CD14-positive monocyte (primary cell): Measurements from ENCODE around the gene KREMEN1. TPM values are rescaled to one million over a fixed set of nuclear protein-coding genes. Genes with fewer than 3 reads are reported as not detected.

Experiments used
- DNase-seq, 3 donors: peaks; one replicate each; pipeline ENCODE4 v3.0.0-alpha.2; 2011 to 2022
- H2AFZ ChIP-seq: 2 replicates; pipeline ENCODE4 v1.6.0; 2012; ENCODE audit warnings: mild to moderate bottlenecking, low read depth, low read length, inconsistent platforms; ENCODE audit not compliant: insufficient read depth, poor library complexity, severe bottlenecking
- H3K27ac ChIP-seq, 2 donors: 1 replicate in 1 of 2; 2 replicates in 1 of 2; pipeline ENCODE4 v1.5.1; 2012 to 2013; ENCODE audit warnings: low read length in 2 of 2, control low read depth in 1 of 2, inconsistent platforms in 1 of 2, low read depth in 1 of 2, mild to moderate bottlenecking in 1 of 2
- H3K27me3 ChIP-seq, 2 donors: one replicate each; pipeline versions ENCODE4 v1.6.0 to v1.6.1; 2011 to 2013; ENCODE audit warnings: low read length in 2 of 2; ENCODE audit not compliant: control insufficient read depth in 2 of 2, insufficient read depth in 2 of 2
- H3K36me3 ChIP-seq, 2 donors: replicated peaks in 1 of 2; 1 replicate in 1 of 2; 2 replicates in 1 of 2; pipeline versions ENCODE4 v1.5.1 to v1.6.1; 2012 to 2013; ENCODE audit warnings: low read length in 2 of 2, control low read depth in 1 of 2, inconsistent platforms in 1 of 2, mild to moderate bottlenecking in 1 of 2; ENCODE audit not compliant: insufficient read depth in 2 of 2, control insufficient read depth in 1 of 2
- H3K4me1 ChIP-seq, 2 donors: 1 replicate in 1 of 2; 2 replicates in 1 of 2; pipeline versions ENCODE4 v1.5.1 to v1.6.1; 2012 to 2013; ENCODE audit warnings: low read length in 2 of 2, control low read depth in 1 of 2, inconsistent platforms in 1 of 2, mild to moderate bottlenecking in 1 of 2, moderate library complexity in 1 of 2; ENCODE audit not compliant: insufficient read depth in 2 of 2, control insufficient read depth in 1 of 2
- H3K4me2 ChIP-seq: replicated peaks from 2 replicates; pipeline ENCODE3; 2012; ENCODE audit warnings: low read length, moderate library complexity, mild to moderate bottlenecking; ENCODE audit not compliant: poor library complexity, severe bottlenecking; ENCODE audit errors: extremely low read depth
- H3K4me3 ChIP-seq, 3 experiments: fragments of 200-600 bp in 1 of 3; sonication (generic) in 1 of 3; replicated peaks in 1 of 3; 1 replicate in 2 of 3; 2 replicates in 1 of 3; pipeline ENCODE4 v1.5.1; 2011 to 2013; ENCODE audit warnings: low read length in 3 of 3, mild to moderate bottlenecking in 3 of 3, control low read depth in 2 of 3, low read depth in 2 of 3, inconsistent platforms in 1 of 3, moderate library complexity in 1 of 3
- H3K79me2 ChIP-seq: 2 replicates; pipeline ENCODE4 v1.6.0; 2012; ENCODE audit warnings: mild to moderate bottlenecking, control low read depth, inconsistent platforms, low read length, moderate library complexity; ENCODE audit not compliant: insufficient read depth
- H3K9ac ChIP-seq: 2 replicates; pipeline ENCODE4 v1.6.0; 2017; ENCODE audit warnings: low read length, mild to moderate bottlenecking; ENCODE audit not compliant: insufficient read depth, poor library complexity, severe bottlenecking
- H3K9me3 ChIP-seq, 2 donors: replicated peaks in 1 of 2; 1 replicate in 1 of 2; 2 replicates in 1 of 2; pipeline versions ENCODE4 v1.5.1 to v1.6.1; 2012 to 2013; ENCODE audit warnings: low read length in 2 of 2, control low read depth in 1 of 2; ENCODE audit not compliant: control insufficient read depth in 1 of 2, insufficient read depth in 1 of 2
- H4K20me1 ChIP-seq: 2 replicates; pipeline ENCODE4 v1.6.0; 2012; ENCODE audit warnings: mild to moderate bottlenecking, low read length, control low read depth, moderate library complexity; ENCODE audit not compliant: insufficient read depth
- H3K27ac Mint-ChIP-seq, 7 donors: one replicate each; pipeline ENCODE4 v1.8.0; 2020; ENCODE audit warnings: mild to moderate bottlenecking in 7 of 7, mixed read lengths in 7 of 7, moderate library complexity in 6 of 7, inconsistent platforms in 2 of 7
- H3K27me3 Mint-ChIP-seq, 3 donors: one replicate each; pipeline ENCODE4 v1.8.0; 2021 to 2022; ENCODE audit warnings: low read depth in 3 of 3, mild to moderate bottlenecking in 3 of 3, mixed read lengths in 3 of 3, moderate library complexity in 3 of 3, inconsistent platforms in 1 of 3
- H3K36me3 Mint-ChIP-seq, 2 donors: one replicate each; pipeline ENCODE4 v1.8.0; 2020; ENCODE audit warnings: mixed read lengths in 2 of 2, inconsistent platforms in 1 of 2, mild to moderate bottlenecking in 1 of 2
- H3K4me1 Mint-ChIP-seq: one replicate; pipeline ENCODE4 v1.8.0; 2020; ENCODE audit warnings: mild to moderate bottlenecking, mixed read lengths
- H3K4me3 Mint-ChIP-seq, 2 donors: one replicate each; pipeline ENCODE4 v1.8.0; 2020; ENCODE audit warnings: mild to moderate bottlenecking in 2 of 2, mixed read lengths in 2 of 2, moderate library complexity in 1 of 2
- H3K9me3 Mint-ChIP-seq, 7 donors: one replicate each; pipeline ENCODE4 v1.8.0; 2020 to 2022; ENCODE audit warnings: mixed read lengths in 7 of 7, mild to moderate bottlenecking in 6 of 7, moderate library complexity in 6 of 7, inconsistent platforms in 2 of 7
- WGBS: methylation state at CpG from one replicate; pipeline ENCODE4 v1.1.5; 2013; ENCODE audit warnings: missing lambda C conversion rate; ENCODE audit not compliant: insufficient coverage; 5-methylcytosine and 5-hydroxymethylcytosine counted together
- intact Hi-C, 2 donors: fragments of 100-400 bp; cut with micrococcal nuclease; formaldehyde crosslinking; loops; one replicate each; pipeline versions ENCODE4 v1.15.0 to v1.15.1; 2023
- polyA plus RNA-seq, 3 donors: library from polyadenylated mRNA; depleted of rRNA in 1 of 3; unstranded in 2 of 3; stranded (reverse) in 1 of 3; fragments of 300-500 nt in 2 of 3; fragments of >200 nt in 1 of 3; fragmentation: Illumina TruSeq in 2 of 3; gene quantifications; 1 replicate in 2 of 3; 2 replicates in 1 of 3; pipeline ENCODE4 v1.2.3, GENCODE V29; 2012 to 2021
- TF ChIP-seq, protein P1 (sequence below): fragments of 200-600 bp; IDR thresholded peaks from one replicate; pipeline ENCODE4 v1.8.0; 2022; ENCODE audit warnings: antibody characterized with exemption, mild to moderate bottlenecking

The KREMEN1 gene
- polyA plus RNA-seq, 3 donors: 0.47 to 1.6 (median 0.69) TPM

DNA sequence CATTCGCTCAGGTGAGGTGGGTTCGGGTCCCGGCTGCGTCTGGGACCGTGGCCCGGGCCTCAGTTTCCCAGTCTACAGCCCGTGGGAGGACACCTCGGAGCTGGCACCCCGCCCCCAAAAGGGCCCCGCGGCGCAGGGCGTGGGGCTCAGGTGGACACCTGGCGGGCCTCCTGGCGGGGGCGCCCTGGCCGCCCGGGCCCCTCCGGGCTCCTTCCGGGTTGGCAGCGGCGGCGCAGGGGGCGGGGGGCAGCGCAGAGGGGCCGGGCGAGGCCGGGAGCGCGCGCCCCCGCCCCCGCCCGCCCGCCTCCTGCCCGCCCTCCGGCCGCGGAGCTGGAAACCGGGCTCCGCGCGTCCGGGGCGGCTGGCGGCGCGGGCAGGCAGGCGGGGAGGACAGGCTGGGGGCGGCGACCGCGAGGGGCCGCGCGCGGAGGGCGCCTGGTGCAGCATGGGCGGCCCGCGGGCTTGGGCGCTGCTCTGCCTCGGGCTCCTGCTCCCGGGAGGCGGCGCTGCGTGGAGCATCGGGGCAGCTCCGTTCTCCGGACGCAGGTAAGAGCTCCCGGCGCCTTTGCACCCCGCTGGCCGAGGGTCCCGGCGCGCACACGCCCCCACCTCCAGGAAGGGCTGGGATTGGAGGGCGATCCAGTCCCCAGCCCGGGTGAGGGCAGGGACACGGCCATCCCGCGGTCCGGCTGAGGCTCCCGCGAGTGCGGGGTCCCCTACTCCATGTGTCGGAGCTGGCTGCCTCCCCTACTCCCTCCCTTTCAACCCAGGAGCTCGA lies 132.9 kb downstream of the KREMEN1 start, which contains the start of gene EMID1:
TSS of gene EMID1 (plus strand) at position 303 of the 778 bp plus-strand sequence. CDS start at position 446, 143 bp downstream.
- peak within 1 kb of the TSS; percentile 68 for H2AFZ ChIP-seq
- no peaks in the 10 kb centered on the region for H4K20me1 ChIP-seq
- no peaks in the 10 kb centered on the region for H3K9me3 ChIP-seq
- peak within 1 kb of the TSS; percentile 38 for H3K9ac ChIP-seq
- 1% methylated on average over 75 of the region's 90 CpGs for WGBS
- H3K36me3 ChIP-seq: no peaks in the 10 kb centered on the region
- H3K79me2 ChIP-seq: no peaks in the 10 kb centered on the region
- H3K36me3 Mint-ChIP-seq: peaks cover 1 to 2% of the 10 kb centered on the region in 2 donors
- peaks cover 6 to 36% of the 10 kb centered on the region in 2 donors for H3K27me3 ChIP-seq
- intact Hi-C loops: no loop called here
- no peak for DNase-seq
- peak within 1 kb of the TSS; percentile 69 for H3K4me2 ChIP-seq
- H3K9me3 Mint-ChIP-seq: peaks cover 0 to 6% (median 0%) of the 10 kb centered on the region in 7 donors
- H3K4me1 ChIP-seq: peaks cover 19 to 34% of the 10 kb centered on the region in 2 donors
- peak within 1 kb of the TSS; percentile 66 to 90 for H3K4me3 Mint-ChIP-seq
- H3K27ac Mint-ChIP-seq: no peak within 1 kb of the TSS
- H3K4me3 ChIP-seq: peak within 1 kb of the TSS; percentile 4 to 66 (median 31)
- H3K27ac ChIP-seq: no peak within 1 kb of the TSS
- TF ChIP-seq, protein P1, sequence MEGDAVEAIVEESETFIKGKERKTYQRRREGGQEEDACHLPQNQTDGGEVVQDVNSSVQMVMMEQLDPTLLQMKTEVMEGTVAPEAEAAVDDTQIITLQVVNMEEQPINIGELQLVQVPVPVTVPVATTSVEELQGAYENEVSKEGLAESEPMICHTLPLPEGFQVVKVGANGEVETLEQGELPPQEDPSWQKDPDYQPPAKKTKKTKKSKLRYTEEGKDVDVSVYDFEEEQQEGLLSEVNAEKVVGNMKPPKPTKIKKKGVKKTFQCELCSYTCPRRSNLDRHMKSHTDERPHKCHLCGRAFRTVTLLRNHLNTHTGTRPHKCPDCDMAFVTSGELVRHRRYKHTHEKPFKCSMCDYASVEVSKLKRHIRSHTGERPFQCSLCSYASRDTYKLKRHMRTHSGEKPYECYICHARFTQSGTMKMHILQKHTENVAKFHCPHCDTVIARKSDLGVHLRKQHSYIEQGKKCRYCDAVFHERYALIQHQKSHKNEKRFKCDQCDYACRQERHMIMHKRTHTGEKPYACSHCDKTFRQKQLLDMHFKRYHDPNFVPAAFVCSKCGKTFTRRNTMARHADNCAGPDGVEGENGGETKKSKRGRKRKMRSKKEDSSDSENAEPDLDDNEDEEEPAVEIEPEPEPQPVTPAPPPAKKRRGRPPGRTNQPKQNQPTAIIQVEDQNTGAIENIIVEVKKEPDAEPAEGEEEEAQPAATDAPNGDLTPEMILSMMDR: no peak
- peaks cover 32 to 47% (median 44%) of the 10 kb centered on the region in 3 donors for H3K27me3 Mint-ChIP-seq
- peaks cover 30% of the 10 kb centered on the region for H3K4me1 Mint-ChIP-seq

DNA sequence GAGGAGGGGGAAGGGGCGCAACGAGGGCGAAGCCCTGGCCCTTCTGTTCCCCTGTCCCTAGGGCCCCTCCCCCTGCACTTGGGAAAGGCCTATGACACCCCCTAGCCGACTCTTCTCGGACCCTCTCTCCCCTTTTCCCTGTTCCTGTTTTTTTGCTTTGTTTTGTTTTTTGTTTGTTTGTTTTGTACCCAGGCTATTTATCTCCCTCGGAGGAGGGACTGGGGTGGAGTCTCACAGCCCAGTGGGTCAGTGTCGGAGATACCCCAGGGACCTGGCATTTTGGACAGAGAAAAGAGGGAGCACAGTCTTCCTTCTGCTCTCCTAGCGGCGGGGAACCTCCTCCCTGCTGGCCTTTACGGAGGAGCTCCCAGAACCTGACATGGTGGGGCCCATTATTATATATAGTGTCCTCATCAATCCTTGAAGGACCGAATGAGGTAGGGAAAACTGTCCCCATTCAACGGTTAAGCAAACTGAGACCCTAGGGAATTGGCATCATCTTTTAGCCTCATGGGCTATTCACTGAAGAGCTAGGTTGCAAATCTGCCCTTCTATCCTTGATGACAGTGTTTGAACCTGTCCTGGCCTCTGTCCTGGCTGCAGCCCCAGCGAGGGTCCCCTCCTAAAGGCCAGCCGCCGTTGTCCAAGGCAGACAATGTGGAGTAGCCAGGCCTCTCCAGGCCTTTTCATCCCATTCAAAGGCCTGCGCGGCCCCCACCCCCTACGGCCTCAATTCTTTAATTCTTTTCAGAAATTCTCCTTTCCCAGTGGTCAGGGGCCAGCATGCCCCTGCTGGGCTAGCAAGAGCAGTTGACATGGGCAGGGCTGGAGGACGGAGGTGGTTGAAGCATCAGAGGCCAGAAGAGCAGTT lies 133.8 kb downstream of the KREMEN1 start:
- no peak for DNase-seq
- Histone ChIP-seq H3K79me2 (no peaks in the 10 kb centered on the region), H3K9ac (peak overlapping the region; percentile 38), H4K20me1 (no peaks in the 10 kb centered on the region), H2AFZ (peak overlapping the region; percentile 68), H3K9me3 (no peaks in the 10 kb centered on the region), H3K27me3 (peaks cover 6 to 36% of the 10 kb centered on the region in 2 donors), H3K4me3 (peak overlapping the region; percentile 4 to 66 (median 31)), H3K36me3 (no peaks in the 10 kb centered on the region), H3K27ac (no peak overlapping the region), H3K4me1 (peaks cover 19 to 34% of the 10 kb centered on the region in 2 donors), H3K4me2 (peak overlapping the region; percentile 69)
- intact Hi-C loops: no loop called here
- H3K36me3 Mint-ChIP-seq: peaks cover 1 to 2% of the 10 kb centered on the region in 2 donors
- H3K27me3 Mint-ChIP-seq: peaks cover 31 to 45% (median 39%) of the 10 kb centered on the region in 3 donors
- TF ChIP-seq, protein P1: no peak
- peaks cover 30% of the 10 kb centered on the region for H3K4me1 Mint-ChIP-seq
- H3K9me3 Mint-ChIP-seq: peaks cover 0 to 6% (median 0%) of the 10 kb centered on the region in 7 donors
- H3K4me3 Mint-ChIP-seq: peak overlapping the region; percentile 66 to 90
- WGBS: 35% methylated on average over 7 of the region's 19 CpGs
- H3K27ac Mint-ChIP-seq: no peak overlapping the region
